GM12878 (cell line): ENCODE results near the gene SNCAIP. TPM values are rescaled to one million over a fixed set of nuclear protein-coding genes. Genes with fewer than 3 reads are reported as not detected.

Experiments used
- ATAC-seq: fragments of 200-7000 bp; cut with Tn5 transposase; 3 replicates; pipeline ENCODE4 v1.9.1; 2020; ENCODE audit warnings: mild to moderate bottlenecking, moderate library complexity
- BruUV-seq: library from RNA; stranded (reverse); fragments of 400-500 nt; replicated peaks from 2 replicates; lab custom pipeline; 2021; lab: Mats Ljungman, UMichigan
- CTCF ChIA-PET: fragments of 300-600 bp; sonication (Branson Sonifier 250); formaldehyde crosslinking; extraction: SDS; loops from one replicate; lab custom pipeline; 2021; ENCODE audit warnings: inconsistent platforms; lab: Yijun Ruan, JAX
- POLR2A ChIA-PET: fragments of 350-600 bp; formaldehyde crosslinking; extraction: SDS; loops from one replicate; lab custom pipeline; 2021; ENCODE audit warnings: inconsistent platforms; lab: Charles Lee
- RAD21 ChIA-PET: fragments of 300-600 bp; sonication (Branson Sonifier 250); formaldehyde crosslinking; loops from one replicate; lab custom pipeline; 2023; ENCODE audit warnings: antibody characterized with exemption; ENCODE audit not compliant: unreplicated experiment; lab: Charles Lee
- SMC1A ChIA-PET: fragments of 300-600 bp; sonication (Branson Sonifier 250); formaldehyde crosslinking; loops from one replicate; lab custom pipeline; 2023; ENCODE audit not compliant: unreplicated experiment, uncharacterized antibody; lab: Charles Lee
- DNase-seq: peaks from one replicate; pipeline ENCODE4 v3.0.0-alpha.2; 2011; ENCODE audit warnings: low read depth, low spot score
- FAIRE-seq: peaks from 3 replicates; lab custom pipeline; 2011; peaks lifted over from hg19 to GRCh38; lab: Jason Lieb, UNC
- H2AFZ ChIP-seq: 2 replicates; pipeline ENCODE4 v1.6.0; 2011; ENCODE audit warnings: low read depth, low read length, control low read depth; ENCODE audit not compliant: control insufficient read depth
- H3K27ac ChIP-seq: 2 replicates; pipeline ENCODE4 v1.5.1; 2011; ENCODE audit warnings: control low read depth; ENCODE audit not compliant: control insufficient read depth, insufficient read depth
- H3K27me3 ChIP-seq, 2 experiments: replicated peaks in 1 of 2; 2 replicates each; pipeline versions ENCODE4 v1.6.0 to v1.6.1; 2011; ENCODE audit warnings: low read length in 1 of 2; ENCODE audit not compliant: control insufficient read depth in 2 of 2, insufficient read depth in 2 of 2
- H3K36me3 ChIP-seq, 2 experiments: 2 replicates each; pipeline ENCODE4 v1.5.1; 2011; ENCODE audit warnings: low read length in 1 of 2; ENCODE audit not compliant: control insufficient read depth in 2 of 2, insufficient read depth in 2 of 2
- H3K4me1 ChIP-seq: 2 replicates; pipeline ENCODE4 v1.6.1; 2011; ENCODE audit warnings: mild to moderate bottlenecking, low read length, moderate library complexity, mixed read lengths; ENCODE audit not compliant: control insufficient read depth, insufficient read depth
- H3K4me2 ChIP-seq: 2 replicates; pipeline ENCODE4 v1.6.0; 2011; ENCODE audit warnings: control low read depth; ENCODE audit not compliant: control insufficient read depth, insufficient read depth
- H3K4me3 ChIP-seq: fragments of 200-600 bp; sonication (generic); 2 replicates; pipeline ENCODE4 v1.5.1; 2016
- H3K79me2 ChIP-seq: 2 replicates; pipeline ENCODE4 v1.6.0; 2011; ENCODE audit warnings: low read length; ENCODE audit not compliant: control insufficient read depth, insufficient read depth
- H3K9ac ChIP-seq: 2 replicates; pipeline ENCODE4 v1.8.0; 2011; ENCODE audit warnings: low read length, control low read depth, mixed read lengths; ENCODE audit not compliant: control insufficient read depth, insufficient read depth
- H3K9me3 ChIP-seq: replicated peaks from 3 replicates; pipeline ENCODE4 v1.5.1; 2011; ENCODE audit warnings: mild to moderate bottlenecking, low read length; ENCODE audit not compliant: control insufficient read depth, insufficient read depth
- H4K20me1 ChIP-seq: 2 replicates; pipeline ENCODE4 v1.6.0; 2011; ENCODE audit not compliant: control insufficient read depth, insufficient read depth
- CBX5 ChIP-seq: sonication (generic); IDR thresholded peaks from 2 replicates; pipeline ENCODE4 v1.6.1; 2016; ENCODE audit warnings: low read depth, moderate library complexity, mild to moderate bottlenecking, inconsistent platforms
- E2F8 ChIP-seq: fragments of 450-650 bp; IDR thresholded peaks from 2 replicates; pipeline ENCODE4 v1.6.1; 2018; ENCODE audit warnings: mild to moderate bottlenecking, low read depth, moderate library complexity; ENCODE audit not compliant: partially characterized antibody
- FOXM1 ChIP-seq: IDR thresholded peaks from 2 replicates; pipeline ENCODE4 v1.6.1; 2012; ENCODE audit warnings: low read depth, mild to moderate bottlenecking, inconsistent platforms, low read length, moderate library complexity
- KAT2A ChIP-seq: conservative IDR thresholded peaks from 2 replicates; pipeline ENCODE4 v1.6.1; 2011; ENCODE audit warnings: low read depth, low read length; ENCODE audit not compliant: control insufficient read depth
- MTA3 ChIP-seq: IDR thresholded peaks from 2 replicates; pipeline ENCODE4 v1.6.1; 2012; ENCODE audit warnings: low read length, inconsistent platforms, borderline replicate concordance
- PAX8 ChIP-seq: fragments of 450-650 bp; IDR thresholded peaks from 2 replicates; pipeline ENCODE4 v1.6.1; 2017; ENCODE audit warnings: mild to moderate bottlenecking, moderate library complexity
- POLR2AphosphoS2 ChIP-seq: IDR thresholded peaks from 2 replicates; pipeline ENCODE4 v1.6.1; 2011; ENCODE audit warnings: low read depth, mild to moderate bottlenecking, low read length, improper control_type of control experiment, moderate library complexity
- POLR2AphosphoS5 ChIP-seq: IDR thresholded peaks from 2 replicates; pipeline ENCODE4 v1.6.1; 2011; ENCODE audit warnings: mild to moderate bottlenecking, low read length, inconsistent platforms
- RB1 ChIP-seq: fragments of 450-650 bp; formaldehyde crosslinking; IDR thresholded peaks from 2 replicates; pipeline ENCODE4 v1.6.1; 2017; ENCODE audit warnings: mild to moderate bottlenecking, borderline replicate concordance
- RBBP5 ChIP-seq: fragments of 200-600 bp; sonication (generic); conservative IDR thresholded peaks from 2 replicates; pipeline ENCODE4 v1.6.1; 2016
- TBL1XR1 ChIP-seq: IDR thresholded peaks from 2 replicates; pipeline ENCODE4 v1.6.1; 2012; ENCODE audit warnings: low read depth, low read length, improper control_type of control experiment
- WRNIP1 ChIP-seq: IDR thresholded peaks from 2 replicates; pipeline ENCODE4 v1.6.1; 2011; ENCODE audit warnings: low read depth, low read length, improper control_type of control experiment, borderline replicate concordance
- ZNF217 ChIP-seq: fragments of 450-650 bp; IDR thresholded peaks from 2 replicates; pipeline ENCODE4 v1.6.1; 2017; ENCODE audit warnings: antibody characterized with exemption, mild to moderate bottlenecking
- ZNF384 ChIP-seq: IDR thresholded peaks from 2 replicates; pipeline ENCODE4 v1.6.1; 2012; ENCODE audit warnings: low read depth, mild to moderate bottlenecking, low read length, improper control_type of control experiment, borderline replicate concordance
- WGBS: methylation state at CpG from one replicate; pipeline ENCODE4 v1.1.6; 2016; ENCODE audit warnings: low lambda C conversion rate; ENCODE audit not compliant: insufficient replicate concordance, insufficient coverage; ENCODE audit errors: missing lambda C conversion rate; 5-methylcytosine and 5-hydroxymethylcytosine counted together
- in situ Hi-C: fragments of 300-500 bp; cut with MboI; formaldehyde crosslinking; loops from 9 replicates; pipeline ENCODE4 v1.14.3; 2018; ENCODE audit warnings: mixed read lengths
- intact Hi-C: fragments of 100-400 bp; cut with micrococcal nuclease; formaldehyde crosslinking; loops from one replicate; pipeline ENCODE4 v1.14.2; 2022; ENCODE audit not compliant: unreplicated experiment
- polyA plus RNA-seq, 11 experiments: library from polyadenylated mRNA; depleted of rRNA in 4 of 11; unstranded in 6 of 11; stranded (reverse) in 5 of 11; fragments of >200 nt; fragmentation: Nextera tagmentation in 4 of 11; fragmentation: Illumina TruSeq in 1 of 11; extraction: Ambion mirVana in 4 of 11; extraction: Trizol in 1 of 11; gene quantifications; 1 replicate in 1 of 11; 2 replicates in 10 of 11; pipeline versions ENCODE4 v1.2.1 to v1.2.3, GENCODE V29; 2011 to 2016; ENCODE audit warnings: inconsistent platforms in 2 of 11, missing spikeins in 2 of 11, low read depth in 1 of 11
- total RNA-seq, 4 experiments: library from RNA; depleted of rRNA in 3 of 4; stranded (reverse); fragments of >200 nt in 3 of 4; fragmentation: Illumina TruSeq in 1 of 4; extraction: Trizol in 1 of 4; gene quantifications; 2 replicates each; pipeline versions ENCODE4 v1.2.1 to v1.2.3, GENCODE V29; 2013 to 2021

SNCAIP gene
- total and polyA plus RNA-seq, 10 of the 15 experiments (the other 5 are each of a cell fraction or from before 2014, with no cell fraction given): 0.03 to 0.62 (median 0.16) TPM; not detected in 1

- H2AFZ ChIP-seq: no peak overlapping the region
- FAIRE-seq (no peak), DNase-seq (no peak), ATAC-seq (no peak)
- ChIA-PET RAD21 (interaction anchor here (1.2 kb wide), 1 partner anchor 123 kb away, joined by 4 read pairs; no protein-coding TSS in a partner anchor), POLR2A (no interaction called here), CTCF (interaction anchor here (0.8 to 1.8 kb wide), 4 partner anchors 9 to 276 kb away, joined by 3 to 6 read pairs (median 4); no protein-coding TSS in a partner anchor), SMC1A (interaction anchor here (0.9 to 2.9 kb wide), 3 partner anchors 9 to 124 kb away, joined by 3 to 11 read pairs (median 3); no protein-coding TSS in a partner anchor)
- H3K4me3 ChIP-seq: no peak overlapping the region
- in situ Hi-C loops: no loop called here
- TF ChIP-seq KAT2A (no peak), CBX5 (no peak), FOXM1 (no peak), MTA3 (no peak), WRNIP1 (no peak), PAX8 (no peak), ZNF384 (no peak), RBBP5 (no peak), POLR2AphosphoS2 (no peak), ZNF217 (no peak), RB1 (no peak), E2F8 (no peak), POLR2AphosphoS5 (no peak), TBL1XR1 (no peak)
- no peaks in the 10 kb centered on the region; a peak in 1 of 4 replicates for H3K27me3 ChIP-seq
- H3K9ac ChIP-seq: no peak overlapping the region
- no peak overlapping the region for H3K4me2 ChIP-seq
- WGBS: 28% methylated on average over 2 of the region's 2 CpGs
- no peaks in the 10 kb centered on the region for H3K9me3 ChIP-seq
- H3K36me3 ChIP-seq: no peaks in the 10 kb centered on the region
- H3K4me1 ChIP-seq: peaks cover 5% of the 10 kb centered on the region
- intact Hi-C loops: no loop called here
- no peaks in the 10 kb centered on the region for H3K79me2 ChIP-seq
- H3K27ac ChIP-seq: no peak overlapping the region
- BruUV-seq: no TSS peak
- H4K20me1 ChIP-seq: no peaks in the 10 kb centered on the region
Measured at GRCh38 chr5:122292332-122292731, 19.7 kb upstream of the SNCAIP start.
